A549 (cell line): ENCODE results near the gene ENTPD8.

Source experiments
- CBX2 ChIP-seq: fragments of 200-600 bp; sonication (generic); IDR thresholded peaks from 2 replicates; pipeline ENCODE4 v1.6.1; 2016; ENCODE audit warnings: low read depth, mild to moderate bottlenecking, borderline replicate concordance
- CBX8 ChIP-seq: fragments of 200-600 bp; sonication (generic); IDR thresholded peaks from 2 replicates; pipeline ENCODE4 v1.6.1; 2016
- CTCF ChIP-seq: fragments of >200 bp; sonication (Bioruptor Twin); formaldehyde crosslinking; IDR thresholded peaks from 3 replicates; pipeline ENCODE4 v1.5.1; 2016
- ELK1 ChIP-seq: fragments of 150-350 bp; IDR thresholded peaks from 2 replicates; pipeline ENCODE4 v1.6.1; 2014; ENCODE audit warnings: low read depth, mild to moderate bottlenecking, low read length
- EP300 ChIP-seq, 2 experiments: fragments of >200 bp; sonication (Bioruptor Twin); formaldehyde crosslinking; IDR thresholded peaks; 2 replicates in 1 of 2; 3 replicates in 1 of 2; pipeline ENCODE4 v1.6.1; 2016 to 2017
- HDAC2 ChIP-seq: fragments of 200-600 bp; sonication (generic); IDR thresholded peaks from 2 replicates; pipeline ENCODE4 v1.6.1; 2016
- MAZ ChIP-seq: fragments of 150-350 bp; IDR thresholded peaks from 2 replicates; pipeline ENCODE4 v1.6.1; 2014; ENCODE audit warnings: antibody characterized with exemption, low read depth, low read length, borderline replicate concordance
- MYC ChIP-seq: IDR thresholded peaks from 2 replicates; pipeline ENCODE4 v1.6.1; 2012; ENCODE audit warnings: mild to moderate bottlenecking, inconsistent platforms, low read length, improper control_type of control experiment, borderline replicate concordance
- PHF8 ChIP-seq: fragments of 200-600 bp; sonication (generic); IDR thresholded peaks from 2 replicates; pipeline ENCODE4 v1.6.1; 2016; ENCODE audit warnings: low read depth, mild to moderate bottlenecking, antibody characterized with exemption, moderate library complexity, borderline replicate concordance
- RAD21 ChIP-seq, 2 experiments: fragments of >200 bp in 1 of 2; sonication (Bioruptor Twin) in 1 of 2; formaldehyde crosslinking in 1 of 2; IDR thresholded peaks in 1 of 2; conservative IDR thresholded peaks in 1 of 2; 2 replicates in 1 of 2; 3 replicates in 1 of 2; pipeline ENCODE4 v1.6.1; 2012 to 2018; ENCODE audit warnings: inconsistent platforms in 1 of 2
- RARB ChIP-seq: fragments of 250-450 bp; sonication (Bioruptor Pico); IDR thresholded peaks from 2 replicates; pipeline ENCODE4 v1.8.0; 2021; ENCODE audit warnings: mild to moderate bottlenecking, moderate library complexity
- RCOR1 ChIP-seq: fragments of 150-350 bp; IDR thresholded peaks from 2 replicates; pipeline ENCODE4 v1.6.1; 2014; ENCODE audit warnings: antibody characterized with exemption, low read length, low read depth
- RFX5 ChIP-seq: fragments of 450-650 bp; IDR thresholded peaks from 2 replicates; pipeline ENCODE4 v1.7.1; 2014; ENCODE audit warnings: antibody characterized with exemption, mild to moderate bottlenecking, moderate library complexity
- ZSCAN20 ChIP-seq: fragments of 250-450 bp; sonication (Bioruptor Pico); IDR thresholded peaks from 2 replicates; pipeline ENCODE4 v1.8.0; 2022; ENCODE audit warnings: mild to moderate bottlenecking, moderate library complexity

DNA sequence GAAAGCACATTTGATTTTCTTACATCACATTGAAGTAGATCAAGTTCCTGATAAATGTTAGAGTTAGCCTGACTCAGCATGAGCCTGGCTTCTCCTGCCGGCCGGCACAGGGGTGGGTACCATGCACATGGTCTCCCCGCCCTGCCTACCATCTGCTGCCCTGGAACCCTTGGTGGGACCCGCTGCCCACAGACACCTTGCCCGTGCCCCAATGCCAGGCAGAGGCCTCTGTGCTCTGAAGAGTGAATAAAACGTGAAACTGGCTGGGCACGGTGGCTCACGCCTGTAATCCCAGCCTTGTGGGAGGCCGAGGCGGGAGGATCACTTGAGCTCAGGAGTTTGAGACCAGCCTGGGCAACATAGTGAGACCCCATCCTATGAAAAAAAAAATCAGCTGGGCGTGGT, 35.5 kb downstream of the ENTPD8 start:
- TF ChIP-seq PHF8 (no peak), CTCF (no peak), MAZ (no peak), RARB (CRISPR knock-in tag) (no peak), MYC (no peak), RAD21 (conservative IDR thresholded peaks at IDR 0.05 in 1 of 2, IDR thresholded peaks at IDR 0.05 in 1 of 2) (no peak), HDAC2 (no peak), ELK1 (no peak), CBX2 (no peak), CBX8 (no peak), RCOR1 (no peak), ZSCAN20 (CRISPR knock-in tag) (no peak), EP300 (IDR thresholded peaks at IDR 0.05) (no peak), RFX5 (no peak)
